Activated CD4-positive, alpha-beta T cell treated with anti-CD3 and anti-CD28 coated beads for 24 hours (primary cell): Measurements from ENCODE around the gene KHNYN.

Experiments used
- DNase-seq, 2 donors: peaks; one replicate each; pipeline ENCODE4 v3.0.0-alpha.2; 2020; ENCODE audit warnings: low read depth in 2 of 2

The KHNYN gene

DNA sequence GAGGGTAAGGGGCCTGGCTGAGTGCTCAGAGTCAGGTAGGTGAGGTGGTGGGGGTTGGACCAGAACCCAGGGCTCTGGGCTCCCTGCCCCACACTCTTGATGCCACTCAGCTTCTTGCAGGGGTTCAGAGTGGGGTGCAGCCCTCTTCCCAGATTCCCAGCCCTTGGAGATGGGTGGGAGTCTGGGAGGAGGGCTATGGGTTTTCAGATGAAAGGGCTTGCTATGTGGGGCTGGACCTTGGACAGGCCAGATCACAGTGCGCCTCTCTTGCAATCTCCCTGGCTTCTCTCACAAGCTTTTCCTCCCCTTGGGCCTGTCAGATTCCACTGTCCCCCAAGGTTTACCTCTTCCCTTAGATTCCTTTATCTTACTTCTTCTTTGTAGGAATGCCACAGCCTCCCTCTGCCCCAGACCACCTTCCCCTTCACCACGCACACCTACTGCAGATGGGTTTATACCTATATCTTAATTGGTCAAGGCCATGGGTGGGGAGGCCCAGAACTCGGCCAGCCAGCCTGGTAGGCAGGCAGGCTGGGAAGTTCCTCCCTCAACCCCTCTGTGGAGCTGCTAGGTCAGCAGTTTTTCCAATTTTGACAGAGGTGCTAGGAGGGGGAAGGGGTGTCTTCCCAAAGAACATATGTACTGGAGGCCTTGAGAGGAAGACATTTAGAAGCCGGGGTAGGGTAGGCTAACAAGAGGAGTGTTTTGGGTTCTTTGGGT, 29.6 kb upstream of the KHNYN start:
- DNase-seq, result no peak

DNA sequence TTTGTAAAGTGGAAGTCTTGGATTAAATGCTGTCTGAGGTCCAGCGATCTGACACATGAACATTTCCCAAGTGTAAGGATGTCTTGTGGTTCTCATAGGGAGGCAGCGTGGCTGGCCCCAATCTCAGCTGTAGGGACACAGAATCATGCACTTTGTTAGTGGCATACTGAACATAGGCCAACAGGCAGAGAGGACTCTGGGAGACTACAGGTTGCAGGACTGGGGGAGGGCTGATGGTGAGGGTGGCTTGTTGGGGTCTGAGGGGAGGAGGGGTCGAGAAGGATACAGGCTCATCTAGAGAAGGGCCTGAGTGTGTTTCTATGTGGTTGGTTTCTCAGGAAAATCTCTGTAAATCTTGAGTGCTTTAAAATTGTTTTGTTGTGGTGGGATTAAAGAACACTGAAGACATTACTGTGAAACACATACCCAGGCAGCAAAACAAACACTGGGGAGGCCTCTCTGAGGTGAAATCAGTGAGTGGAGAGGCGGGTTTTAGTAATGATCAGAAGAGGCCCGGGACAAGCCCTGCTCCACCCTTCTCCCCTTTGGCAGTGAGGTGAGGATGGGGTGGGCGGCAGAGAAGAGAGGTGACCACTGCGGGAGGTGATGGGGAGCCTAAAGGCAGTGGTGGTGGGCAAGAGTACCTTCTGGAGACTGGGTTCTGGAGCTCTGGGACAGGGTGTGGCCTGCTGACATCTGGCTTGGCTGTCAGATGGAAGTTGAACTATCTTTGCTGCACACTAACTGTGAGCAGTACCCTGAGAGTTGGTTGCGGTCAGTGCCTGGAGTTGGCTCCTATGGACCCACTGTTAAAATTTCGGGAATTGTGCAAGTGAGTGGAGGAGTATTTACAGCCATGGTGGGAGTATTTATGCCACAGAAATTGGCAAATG, 27.7 kb upstream of the KHNYN start:
- no peak for DNase-seq

DNA sequence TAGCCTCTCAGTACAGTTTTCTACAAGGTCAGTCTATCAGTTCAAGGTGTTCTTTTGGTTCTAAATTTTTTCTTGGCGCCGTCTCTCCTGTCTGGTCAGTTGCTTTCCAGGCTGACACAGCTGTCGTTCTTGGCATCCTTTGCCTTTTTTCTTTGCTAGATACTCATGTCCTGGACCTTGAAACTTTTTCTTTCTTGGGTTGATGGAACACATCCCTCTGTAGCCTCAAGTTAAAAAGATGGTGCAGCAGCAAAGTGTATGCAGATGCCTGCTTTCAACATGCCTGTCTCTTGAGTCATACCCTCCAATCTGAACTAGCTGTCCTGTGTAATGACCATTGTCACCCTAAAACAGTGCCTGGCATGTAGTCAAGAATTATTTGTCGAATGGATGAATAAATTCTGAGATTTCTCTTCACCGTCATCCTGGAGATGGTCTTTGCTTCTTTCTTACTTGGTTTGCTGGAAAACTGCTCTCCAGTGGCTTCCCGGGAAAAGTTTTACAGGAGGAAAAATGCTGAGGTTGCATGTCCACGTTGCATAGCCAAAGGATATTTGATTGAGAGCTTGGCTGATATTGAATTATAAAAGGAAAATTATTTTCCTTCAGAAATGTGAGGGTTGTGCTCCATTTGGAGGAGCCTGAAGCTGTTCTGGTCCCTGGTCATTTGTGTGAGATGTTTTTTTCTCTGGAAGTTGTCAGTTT, 26.3 kb upstream of the KHNYN start:
- no peak for DNase-seq

DNA sequence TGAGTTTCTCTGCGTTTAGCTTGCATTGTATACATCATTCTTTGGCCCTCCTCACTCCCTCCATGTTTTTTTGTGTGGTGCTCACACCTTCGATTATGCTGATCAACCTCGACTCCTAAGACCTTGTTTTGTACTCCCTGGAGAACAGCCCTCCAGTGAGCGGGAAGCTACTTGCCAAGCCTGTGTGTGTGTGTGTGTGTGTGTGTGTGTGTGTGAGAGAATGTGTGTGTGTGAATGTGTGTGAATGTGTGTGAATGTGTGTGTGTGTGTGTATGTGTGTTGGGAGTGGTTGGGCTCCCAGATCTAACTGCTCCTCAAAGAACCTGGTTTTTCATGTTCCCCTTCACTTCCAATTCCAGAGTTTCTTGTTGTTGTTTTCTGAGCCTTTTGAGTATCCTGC, 24.9 kb upstream of the KHNYN start:
- no peak for DNase-seq

DNA sequence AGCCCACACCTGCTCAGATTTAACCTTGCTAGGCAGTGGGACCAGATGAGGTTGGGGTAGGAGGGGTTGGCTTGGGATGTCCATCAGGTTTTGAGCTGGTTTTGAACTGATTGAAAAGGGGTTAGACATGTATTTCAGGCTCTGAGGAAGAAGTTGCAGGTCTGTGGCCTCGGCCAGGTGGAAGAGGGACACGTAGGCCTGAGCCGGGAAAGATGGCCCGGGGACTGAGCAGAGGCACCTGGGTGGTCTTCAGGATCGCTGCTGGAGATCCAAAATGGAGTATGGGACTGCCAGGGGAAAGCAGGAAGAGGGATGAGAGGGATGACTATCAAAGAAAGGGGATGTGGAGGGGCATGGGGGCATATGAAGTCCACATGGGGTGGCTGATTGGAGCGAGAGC, 23.3 kb upstream of the KHNYN start:
- no peak for DNase-seq

DNA sequence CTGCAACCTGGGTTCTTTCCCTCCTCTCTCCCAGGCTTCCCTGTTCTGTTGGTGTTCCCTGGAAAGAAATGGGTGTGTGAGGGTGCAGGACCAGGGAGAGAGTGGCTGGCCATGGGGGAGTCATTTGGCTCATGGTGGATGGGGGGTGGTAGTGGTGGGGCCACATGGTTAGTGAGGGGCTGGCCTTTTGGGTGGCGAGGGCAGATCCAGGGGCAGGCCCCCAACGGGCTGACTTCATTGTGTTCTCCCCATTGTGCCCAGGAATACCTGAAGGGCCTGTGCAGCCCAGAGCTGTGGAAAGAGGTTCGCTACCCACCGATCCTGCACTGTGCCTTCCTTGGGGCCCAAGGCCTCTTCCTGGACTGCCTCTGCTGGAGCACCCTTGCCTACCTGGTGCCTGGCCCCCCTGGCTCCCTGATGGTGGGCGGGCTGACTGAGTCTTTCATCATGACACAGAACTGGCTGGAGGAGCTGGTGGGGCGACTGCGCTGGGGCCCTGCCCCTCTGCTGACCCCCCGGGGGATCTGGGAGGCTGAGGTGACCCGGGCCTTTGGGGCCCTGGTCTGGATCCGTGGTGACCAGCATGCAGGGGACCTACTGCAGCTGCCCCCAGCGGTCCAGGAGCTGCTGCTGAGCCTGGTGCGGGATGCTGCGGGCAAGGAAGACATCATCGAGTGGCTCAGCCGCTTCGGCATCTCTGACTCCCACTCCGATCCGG, 22.0 kb upstream of the KHNYN start:
- DNase-seq, result no peak

DNA sequence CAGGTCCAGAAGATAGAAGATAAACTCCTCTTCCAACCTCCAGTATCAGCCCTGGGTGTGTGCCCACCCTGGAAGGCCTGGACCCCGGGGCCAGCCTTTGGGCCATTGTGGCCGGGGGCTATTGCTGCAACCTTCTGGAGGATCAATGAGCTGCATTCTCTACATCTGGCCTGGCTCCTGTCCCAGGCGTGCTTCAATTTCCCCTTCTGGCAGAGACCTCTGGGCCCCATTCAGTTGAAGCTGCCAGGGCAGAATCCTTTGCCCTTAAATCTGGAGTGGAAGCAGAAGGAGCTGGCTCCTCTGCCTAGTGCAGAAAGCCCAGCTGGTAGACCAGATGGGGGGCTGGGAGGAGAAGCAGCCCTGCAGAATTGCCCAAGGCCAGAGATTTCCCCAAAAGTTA, 21.0 kb upstream of the KHNYN start:
- no peak for DNase-seq

DNA sequence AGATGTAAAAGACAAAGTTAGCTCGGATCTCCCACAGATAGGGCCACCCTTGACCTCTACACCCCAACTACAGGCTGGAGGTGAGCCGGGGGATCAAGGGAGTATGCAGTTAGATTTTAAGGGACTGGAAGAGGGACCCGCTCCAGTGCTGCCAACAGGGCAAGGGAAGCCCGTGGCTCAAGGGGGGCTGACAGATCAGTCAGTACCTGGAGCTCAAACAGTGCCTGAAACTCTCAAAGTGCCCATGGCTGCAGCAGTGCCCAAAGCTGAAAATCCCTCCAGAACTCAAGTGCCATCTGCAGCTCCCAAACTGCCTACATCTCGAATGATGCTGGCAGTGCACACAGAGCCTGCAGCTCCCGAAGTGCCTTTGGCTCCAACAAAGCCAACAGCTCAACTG, 20.6 kb upstream of the KHNYN start:
- no peak for DNase-seq

DNA sequence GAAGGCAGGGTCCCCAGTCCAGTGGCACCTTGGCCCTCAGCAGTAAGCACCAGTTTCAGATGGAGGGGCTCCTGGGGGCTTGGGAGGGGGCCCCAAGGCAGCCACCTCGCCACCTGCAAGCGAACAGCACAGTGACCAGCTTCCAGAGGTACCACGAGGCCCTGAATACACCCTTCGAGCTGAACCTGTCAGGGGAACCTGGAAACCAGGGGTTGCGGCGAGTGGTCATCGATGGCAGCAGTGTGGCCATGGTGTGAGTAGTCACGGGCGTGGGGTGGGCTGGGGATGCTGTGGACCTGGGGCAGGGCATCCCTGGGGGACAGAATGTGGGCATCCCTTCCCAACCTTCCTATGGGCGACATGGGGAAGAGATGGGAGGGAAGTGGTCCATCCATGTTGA, 19.8 kb upstream of the KHNYN start:
- no peak for DNase-seq

DNA sequence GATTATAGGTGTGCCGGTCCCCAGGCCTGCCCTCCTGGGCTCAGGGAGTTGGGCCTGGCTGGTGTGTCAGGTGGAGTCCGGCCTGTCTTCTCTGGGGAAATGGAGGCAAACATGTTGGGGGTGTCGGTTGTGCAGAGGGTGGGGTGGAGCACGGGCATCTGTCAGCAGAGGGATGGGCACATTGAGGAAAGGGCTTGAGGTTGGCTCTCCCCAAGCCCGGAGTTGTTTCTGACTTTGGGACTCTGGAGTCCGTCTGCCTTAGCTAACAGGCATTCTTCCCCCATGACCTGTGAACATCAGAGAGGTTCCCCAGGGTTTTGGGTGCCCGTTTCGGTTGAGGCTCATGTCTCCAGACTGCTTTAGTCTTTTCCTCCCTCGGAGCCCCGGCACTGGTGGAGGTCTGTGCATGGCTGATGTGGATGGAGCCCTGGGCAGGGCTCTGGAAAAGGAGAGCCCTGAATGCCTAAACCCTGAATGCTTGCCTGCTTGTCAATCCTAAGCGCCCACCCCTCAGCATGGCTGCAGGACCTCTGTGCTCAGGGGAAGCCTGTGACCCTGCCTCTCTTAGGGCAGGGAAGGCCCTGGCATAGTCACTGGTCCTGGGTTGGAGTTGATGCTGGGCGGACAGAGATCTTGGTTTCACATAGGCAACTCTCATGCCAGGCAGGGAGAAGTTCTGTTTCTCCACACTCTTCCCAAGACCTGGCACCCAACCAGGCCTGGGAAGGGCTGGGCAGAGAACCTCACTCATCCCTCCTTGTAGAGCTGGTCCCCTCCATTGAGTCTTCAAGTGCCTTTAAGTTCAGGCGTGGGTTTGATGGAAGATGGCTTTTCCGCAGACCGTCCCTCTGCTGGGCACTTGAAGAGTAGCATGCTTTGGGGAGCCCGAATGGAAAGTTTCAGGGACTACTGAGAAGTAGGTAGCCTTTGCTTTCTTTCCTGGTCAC, 18.0 kb upstream of the KHNYN start:
- DNase-seq, result no peak

DNA sequence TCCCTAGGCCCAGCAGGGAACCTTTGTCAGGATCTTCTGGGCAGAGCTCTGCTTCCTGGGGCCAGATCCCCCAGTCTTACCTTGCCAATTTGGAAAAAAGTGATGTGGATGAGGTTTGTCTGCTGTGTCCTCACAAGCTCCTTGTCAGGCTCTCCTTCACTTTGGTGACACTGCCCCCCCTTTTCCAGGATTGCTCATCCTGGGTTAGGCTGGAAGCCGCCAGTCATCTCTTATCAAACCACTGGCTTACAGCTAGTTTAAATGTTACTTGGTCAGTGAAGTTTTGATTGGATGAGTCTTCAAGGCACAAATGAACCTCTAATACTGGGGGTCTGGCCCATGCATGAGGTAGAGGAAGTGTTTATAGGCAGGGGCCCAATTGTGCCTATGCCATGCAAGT, 15.7 kb upstream of the KHNYN start:
- DNase-seq, result no peak

DNA sequence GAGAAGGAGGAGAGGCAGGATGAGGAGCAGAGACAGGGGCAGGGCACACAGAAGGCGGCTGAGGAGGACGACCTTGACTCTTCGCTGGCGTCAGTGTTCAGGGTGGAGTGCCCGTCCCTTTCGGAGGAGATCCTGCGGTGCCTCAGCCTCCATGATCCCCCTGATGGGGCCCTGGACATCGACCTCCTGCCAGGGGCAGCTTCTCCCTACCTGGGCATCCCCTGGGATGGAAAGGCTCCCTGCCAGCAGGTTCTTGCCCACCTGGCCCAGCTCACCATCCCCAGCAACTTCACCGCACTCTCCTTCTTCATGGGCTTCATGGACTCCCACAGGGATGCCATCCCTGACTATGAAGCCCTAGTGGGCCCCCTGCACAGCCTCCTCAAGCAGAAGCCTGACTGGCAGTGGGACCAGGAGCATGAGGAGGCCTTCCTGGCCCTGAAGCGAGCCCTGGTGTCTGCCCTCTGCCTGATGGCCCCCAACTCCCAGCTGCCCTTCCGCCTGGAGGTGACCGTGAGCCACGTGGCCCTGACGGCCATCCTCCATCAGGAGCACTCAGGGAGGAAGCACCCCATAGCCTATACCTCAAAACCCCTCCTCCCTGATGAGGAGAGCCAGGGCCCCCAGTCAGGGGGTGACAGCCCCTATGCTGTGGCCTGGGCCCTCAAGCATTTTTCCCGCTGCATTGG, 14.9 kb upstream of the KHNYN start:
- DNase-seq, result no peak

DNA sequence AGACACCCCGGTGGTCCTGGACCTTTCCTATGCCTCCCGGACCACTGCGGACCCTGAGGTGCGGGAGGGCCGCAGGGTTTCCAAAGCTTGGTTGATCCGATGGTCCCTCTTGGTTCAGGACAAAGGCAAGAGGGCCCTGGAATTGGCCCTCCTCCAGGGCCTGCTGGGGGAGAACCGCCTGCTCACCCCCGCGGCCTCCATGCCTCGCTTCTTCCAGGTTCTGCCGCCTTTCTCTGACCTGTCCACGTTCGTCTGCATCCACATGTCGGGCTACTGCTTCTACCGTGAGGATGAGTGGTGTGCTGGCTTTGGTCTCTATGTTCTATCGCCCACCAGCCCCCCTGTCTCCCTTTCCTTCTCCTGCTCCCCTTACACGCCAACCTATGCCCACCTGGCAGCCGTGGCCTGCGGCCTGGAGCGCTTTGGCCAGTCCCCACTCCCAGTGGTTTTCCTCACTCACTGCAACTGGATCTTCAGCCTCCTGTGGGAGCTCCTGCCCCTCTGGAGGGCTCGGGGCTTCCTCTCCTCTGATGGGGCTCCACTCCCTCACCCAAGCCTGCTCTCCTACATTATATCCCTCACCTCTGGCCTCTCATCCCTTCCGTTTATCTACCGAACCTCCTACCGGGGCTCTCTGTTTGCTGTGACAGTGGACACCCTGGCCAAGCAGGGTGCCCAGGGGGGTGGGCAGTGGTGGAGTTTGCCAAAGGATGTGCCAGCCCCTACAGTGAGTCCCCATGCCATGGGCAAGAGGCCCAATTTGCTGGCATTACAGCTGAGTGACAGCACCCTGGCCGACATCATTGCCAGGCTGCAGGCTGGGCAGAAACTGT, 14.1 kb upstream of the KHNYN start:
- DNase-seq, result no peak

DNA sequence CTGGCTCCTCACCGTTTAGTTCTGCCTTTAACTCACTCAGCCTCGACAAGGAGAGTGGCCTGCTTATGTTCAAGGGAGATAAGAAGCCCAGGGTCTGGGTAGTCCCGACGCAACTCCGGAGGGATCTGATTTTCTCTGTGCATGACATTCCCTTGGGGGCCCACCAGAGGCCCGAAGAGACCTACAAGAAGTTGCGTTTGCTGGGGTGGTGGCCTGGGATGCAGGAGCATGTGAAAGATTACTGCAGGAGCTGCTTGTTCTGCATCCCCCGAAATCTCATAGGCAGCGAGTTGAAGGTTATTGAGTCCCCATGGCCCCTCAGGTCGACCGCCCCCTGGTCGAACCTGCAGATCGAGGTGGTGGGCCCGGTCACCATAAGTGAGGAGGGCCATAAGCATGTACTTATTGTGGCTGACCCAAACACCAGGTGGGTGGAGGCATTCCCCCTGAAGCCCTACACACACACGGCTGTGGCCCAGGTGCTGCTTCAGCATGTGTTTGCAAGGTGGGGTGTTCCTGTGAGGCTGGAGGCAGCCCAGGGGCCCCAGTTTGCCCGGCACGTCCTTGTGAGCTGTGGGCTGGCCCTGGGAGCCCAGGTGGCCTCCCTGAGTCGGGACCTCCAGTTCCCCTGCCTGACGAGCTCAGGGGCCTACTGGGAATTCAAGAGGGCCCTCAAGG, 13.4 kb upstream of the KHNYN start:
- DNase-seq, result no peak

DNA sequence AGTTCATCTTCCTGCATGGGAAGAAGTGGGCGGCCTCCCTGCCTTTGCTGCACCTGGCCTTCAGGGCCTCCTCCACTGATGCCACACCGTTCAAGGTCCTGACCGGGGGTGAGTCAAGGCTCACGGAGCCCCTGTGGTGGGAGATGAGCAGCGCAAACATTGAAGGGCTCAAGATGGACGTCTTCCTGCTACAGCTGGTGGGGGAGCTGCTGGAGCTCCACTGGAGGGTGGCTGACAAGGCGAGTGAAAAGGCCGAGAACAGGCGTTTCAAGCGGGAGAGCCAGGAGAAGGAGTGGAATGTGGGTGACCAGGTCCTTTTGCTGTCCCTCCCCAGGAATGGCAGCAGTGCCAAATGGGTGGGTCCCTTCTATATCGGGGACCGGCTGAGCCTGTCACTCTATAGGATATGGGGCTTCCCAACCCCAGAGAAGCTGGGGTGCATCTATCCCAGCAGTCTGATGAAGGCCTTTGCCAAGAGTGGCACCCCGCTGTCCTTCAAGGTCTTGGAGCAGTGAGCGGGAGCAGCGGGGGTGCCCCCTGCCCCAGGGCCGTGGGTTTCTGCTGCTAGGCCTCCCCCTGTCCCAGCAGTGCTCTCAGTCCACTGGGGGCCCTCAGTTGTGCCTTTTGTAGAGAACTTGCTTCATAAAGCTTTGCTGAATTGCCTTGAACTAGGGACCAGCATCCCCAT, 12.7 kb upstream of the KHNYN start:
- DNase-seq, result no peak

DNA sequence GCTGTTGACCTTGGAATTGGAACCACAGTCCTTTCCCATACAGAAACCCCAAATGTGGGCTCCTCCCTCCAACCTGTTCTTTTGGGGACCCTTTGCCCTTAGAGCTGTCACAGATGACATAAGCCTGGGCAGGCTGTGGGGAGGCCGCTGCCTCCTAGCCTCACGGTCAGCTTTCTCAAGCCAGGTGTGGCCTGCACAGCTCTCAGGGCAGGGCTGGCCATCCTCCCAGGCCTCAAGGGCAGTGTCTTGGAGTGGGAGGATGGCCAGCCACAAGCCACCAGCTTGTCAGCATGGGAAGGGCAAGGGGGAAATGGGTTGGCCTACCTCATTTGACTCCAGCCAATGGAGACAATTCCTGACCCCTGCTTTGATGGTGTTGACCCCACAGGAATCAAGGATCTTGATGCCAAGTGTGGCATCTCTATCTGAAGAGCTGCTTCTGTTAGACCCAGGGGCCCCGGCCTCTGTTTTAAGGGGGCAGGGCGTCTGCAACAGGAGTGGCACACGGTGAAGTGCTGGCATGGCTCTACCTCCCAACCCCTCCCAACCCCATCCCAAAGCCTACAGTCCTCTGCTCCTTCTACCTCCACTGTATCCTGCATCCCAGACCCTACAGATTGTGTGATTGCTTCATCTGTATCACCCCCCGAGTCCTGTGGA, 11.8 kb upstream of the KHNYN start:
- no peak for DNase-seq

DNA sequence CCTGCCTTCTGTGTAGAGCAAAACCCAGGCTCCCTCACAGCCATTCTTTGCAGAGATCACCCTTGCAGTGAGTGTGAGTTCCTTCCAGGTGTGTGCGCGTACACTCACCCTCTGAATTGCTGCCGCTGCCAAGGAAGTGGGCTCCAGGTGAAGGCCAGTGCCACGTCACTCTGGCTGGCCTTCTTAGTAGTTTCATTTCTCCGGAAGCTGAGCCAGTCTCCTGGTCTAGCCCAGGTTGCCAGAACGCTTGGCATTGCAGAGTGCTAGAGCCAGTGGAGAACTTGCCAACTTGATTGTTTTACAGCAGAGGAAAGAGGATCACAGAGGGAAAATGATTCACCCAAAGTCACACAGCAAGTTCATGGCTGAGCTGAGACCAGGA, 11.3 kb upstream of the KHNYN start:
- DNase-seq, result no peak

DNA sequence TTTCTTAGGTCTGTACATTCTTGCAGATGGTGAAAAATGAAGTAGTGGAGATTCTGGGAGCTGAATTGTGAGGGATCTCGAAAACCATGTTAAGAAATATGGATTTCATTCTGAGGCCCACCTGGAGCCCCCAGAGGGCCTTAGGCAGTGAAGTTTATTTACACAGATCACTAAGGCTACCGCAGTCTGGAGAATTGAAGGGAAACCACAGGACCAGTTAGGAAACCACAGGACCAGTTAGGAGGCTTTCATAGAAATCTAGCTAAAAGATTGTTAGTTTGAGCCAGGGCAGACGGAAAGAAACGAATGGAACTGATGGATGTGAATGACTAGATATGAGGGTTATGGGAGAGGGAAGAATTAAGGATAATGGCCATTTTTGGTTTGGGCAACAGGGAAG, 7.5 kb upstream of the KHNYN start:
- no peak for DNase-seq
